ENCODE data around the gene RABL6. TPM values are rescaled to one million over a fixed set of nuclear protein-coding genes. Genes with fewer than 3 reads are reported as not detected.
"Not testable (repeated sequence)": the region's sequence is repeated elsewhere in the genome, so short reads cannot be mapped to it uniquely, and the experiment has no call there.

RABL6 gene
- polyA plus RNA-seq (2012; ENCODE audit: insufficient read depth, insufficient read length, low read depth), result 164 TPM

- peaks cover 36% of the 10 kb centered on the region for H3K36me3 ChIP-seq
- H3K4me1 ChIP-seq, result no peaks in the 10 kb centered on the region; the same call in none of the 2 replicates
- peak within 1 kb of the TSS; percentile 67 for H3K4me3 ChIP-seq (ENCODE audit: low read depth, low read length)
- no peaks in the 10 kb centered on the region for H3K9me3 ChIP-seq
- no peak for TF ChIP-seq CTCF (IDR thresholded peaks at IDR 0.05; ENCODE audit: low read depth, low read length)
- no peaks in the 10 kb centered on the region for H3K27me3 ChIP-seq
- DNase-seq, result peak; percentile 84
Measured at GRCh38 chr9:136807281-136808074, at the start of gene RABL6. Gene RABL6 (plus strand): TSS chr9:136807948. CDS start chr9:136808197, 249 bp downstream.

GRCh38 chr9:136759001-136759400, 48.7 kb upstream of the RABL6 start:
- peaks cover 17% of the 10 kb centered on the region for H3K4me1 ChIP-seq
- H3K27me3 ChIP-seq, result no peaks in the 10 kb centered on the region
- H3K4me3 ChIP-seq (ENCODE audit: low read depth, low read length), result no peak overlapping the region
- no peak for TF ChIP-seq CTCF (IDR thresholded peaks at IDR 0.05; ENCODE audit: low read depth, low read length)
- no peak for DNase-seq
- no peaks in the 10 kb centered on the region for H3K36me3 ChIP-seq
- no peaks in the 10 kb centered on the region for H3K9me3 ChIP-seq

- Histone ChIP-seq H3K9me3 (no peaks in the 10 kb centered on the region), H3K27me3 (no peaks in the 10 kb centered on the region), H3K4me3 (ENCODE audit: low read depth, low read length) (no peak overlapping the region), H3K4me1 (peaks cover 17% of the 10 kb centered on the region), H3K36me3 (no peaks in the 10 kb centered on the region)
- no peak for TF ChIP-seq CTCF (IDR thresholded peaks at IDR 0.05; ENCODE audit: low read depth, low read length)
- no peak for DNase-seq
Measured at GRCh38 chr9:136759436-136760325, 48.1 kb upstream of the RABL6 start.

GRCh38 chr9:136760424-136760823, 47.3 kb upstream of the RABL6 start:
- H3K27me3 ChIP-seq, result no peaks in the 10 kb centered on the region
- peak; percentile 75 for DNase-seq
- H3K4me3 ChIP-seq (ENCODE audit: low read depth, low read length), result peak overlapping the region; percentile 25
- TF ChIP-seq CTCF (IDR thresholded peaks at IDR 0.05; ENCODE audit: low read depth, low read length), result no peak; the same call in 1 of the 2 replicates
- peaks cover 17% of the 10 kb centered on the region for H3K4me1 ChIP-seq
- no peaks in the 10 kb centered on the region for H3K36me3 ChIP-seq
- H3K9me3 ChIP-seq, result no peaks in the 10 kb centered on the region

- DNase-seq, result peak; percentile 87
- TF ChIP-seq CTCF (IDR thresholded peaks at IDR 0.05; ENCODE audit: low read depth, low read length), result peak; percentile 81
- peaks cover 17% of the 10 kb centered on the region for H3K4me1 ChIP-seq
- not testable (repeated sequence) for H3K27me3 ChIP-seq, H3K36me3 ChIP-seq, H3K9me3 ChIP-seq
- peak overlapping the region; percentile 25 for H3K4me3 ChIP-seq (ENCODE audit: low read depth, low read length)
Measured at GRCh38 chr9:136760834-136761544, 46.8 kb upstream of the RABL6 start.

Data from BE2C (cell line).